ENCODE measurements around the gene BOK.
A peak's percentile ranks its signal among the peaks of the same experiment; 100 is the strongest.
"Not testable (repeated sequence)": the region's sequence is repeated elsewhere in the genome, so short reads cannot be mapped to it uniquely, and the experiment has no call there.

The BOK gene, protein sequence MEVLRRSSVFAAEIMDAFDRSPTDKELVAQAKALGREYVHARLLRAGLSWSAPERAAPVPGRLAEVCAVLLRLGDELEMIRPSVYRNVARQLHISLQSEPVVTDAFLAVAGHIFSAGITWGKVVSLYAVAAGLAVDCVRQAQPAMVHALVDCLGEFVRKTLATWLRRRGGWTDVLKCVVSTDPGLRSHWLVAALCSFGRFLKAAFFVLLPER

DNA sequence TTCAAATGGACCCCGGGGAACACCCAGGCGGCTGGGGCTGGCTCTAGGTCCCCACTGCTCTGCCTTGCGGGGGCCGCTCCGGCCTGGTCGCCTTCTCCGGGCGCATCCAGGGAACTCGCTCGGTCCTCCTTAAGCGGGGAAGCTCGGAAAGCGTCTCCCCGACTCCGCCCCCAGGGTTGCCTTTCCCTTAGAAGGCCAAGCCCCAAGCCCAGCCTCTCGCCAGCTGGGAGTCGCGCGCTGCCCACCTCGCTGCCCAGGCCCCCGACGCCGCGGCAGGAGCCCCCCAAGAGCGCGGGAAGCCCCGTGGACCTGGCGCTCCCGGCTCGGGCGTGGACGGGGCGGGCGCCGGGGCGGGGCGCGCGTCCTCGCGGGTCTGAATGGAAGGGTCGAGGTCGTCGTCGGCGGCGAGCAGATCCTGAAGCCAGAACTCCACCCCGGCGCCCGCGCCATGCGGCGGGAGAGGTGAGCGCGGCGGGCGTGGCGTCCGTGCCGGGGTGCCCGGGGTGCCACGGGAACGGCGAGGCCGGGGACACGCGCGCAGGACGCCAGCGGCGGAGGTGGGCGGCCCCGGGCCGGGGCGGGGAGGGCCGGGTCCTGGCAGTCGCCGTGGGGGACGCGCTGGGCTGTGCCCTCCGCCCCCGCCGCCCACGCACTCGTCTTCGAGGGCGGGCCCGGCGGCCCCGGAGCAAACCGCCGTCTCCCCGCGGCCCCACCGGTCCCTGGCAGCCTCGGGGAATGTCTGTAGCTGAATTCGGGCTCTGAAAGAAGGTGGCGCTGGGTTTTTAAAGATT, at the start of gene BOK:
Gene BOK, plus strand, starts transcription at position 214 of the 791 bp plus-strand sequence. CDS start 739 bp downstream, outside the sequence.
- DNase-seq (ENCODE audit: low read depth): peak; percentile 82
- peaks cover 15% of the 10 kb centered on the region for H3K36me3 ChIP-seq (ENCODE audit: control insufficient read depth, insufficient read depth, low read length, severe bottlenecking)
- peak within 1 kb of the TSS; percentile 85 for H3K4me3 ChIP-seq (ENCODE audit: low read length)

DNA sequence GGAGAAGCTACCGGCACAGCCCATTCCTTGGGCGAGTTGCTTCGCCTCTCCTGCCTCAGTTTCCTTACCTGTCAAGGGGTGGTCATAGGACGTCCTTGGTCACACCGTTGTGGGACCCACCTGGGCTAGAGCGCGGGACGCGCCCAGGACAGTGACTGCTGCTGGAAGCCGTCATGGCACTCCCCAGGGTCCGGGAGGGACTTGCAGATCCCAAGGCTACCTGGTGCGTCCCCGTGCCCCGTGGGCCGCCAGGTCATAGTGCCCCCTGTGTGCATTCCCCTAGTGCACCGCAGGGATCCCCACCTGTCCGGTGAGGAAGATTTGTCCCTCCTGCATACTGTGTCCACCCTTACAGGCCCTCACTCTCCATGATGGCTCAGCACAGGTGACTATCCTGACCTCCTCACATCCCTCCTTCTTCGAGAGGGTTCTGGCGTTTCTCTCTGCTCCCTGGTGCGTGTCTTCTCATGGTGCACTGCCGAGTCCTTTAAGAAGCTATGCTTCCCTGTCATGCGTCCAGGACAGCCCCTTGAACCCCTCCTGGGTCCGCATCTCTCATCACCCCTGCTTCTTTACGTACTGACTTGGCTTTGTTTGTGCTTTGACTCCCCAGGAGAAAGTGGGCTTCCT, 49.3 kb upstream of the BOK start:
- H3K4me1 ChIP-seq (ENCODE audit: control insufficient read depth, insufficient read depth, low read length): peaks cover 30% of the 10 kb centered on the region
- H3K9ac ChIP-seq (ENCODE audit: low read length): peak overlapping the region; percentile 90
- no peaks in the 10 kb centered on the region for H3K27me3 ChIP-seq (replicated peaks; ENCODE audit: control insufficient read depth, insufficient read depth, low read length)
- H3K36me3 ChIP-seq (ENCODE audit: control insufficient read depth, insufficient read depth, low read length, severe bottlenecking): peaks cover under 1% of the 10 kb centered on the region
- peak overlapping the region; percentile 82 for H3K4me3 ChIP-seq (ENCODE audit: low read length)
- no peak for DNase-seq (ENCODE audit: low read depth)
- no peaks in the 10 kb centered on the region for H3K9me3 ChIP-seq (ENCODE audit: control insufficient read depth, low read length)

More for the DNA sequence above, at the start of gene BOK:
- H3K4me1 ChIP-seq (ENCODE audit: control insufficient read depth, insufficient read depth, low read length): peaks cover 28% of the 10 kb centered on the region
- H3K27me3 ChIP-seq (replicated peaks; ENCODE audit: control insufficient read depth, insufficient read depth, low read length): no peaks in the 10 kb centered on the region
- peak within 1 kb of the TSS; percentile 86 for H3K9ac ChIP-seq (ENCODE audit: low read length)
- peaks cover 21% of the 10 kb centered on the region for H3K9me3 ChIP-seq (ENCODE audit: control insufficient read depth, low read length)

DNA sequence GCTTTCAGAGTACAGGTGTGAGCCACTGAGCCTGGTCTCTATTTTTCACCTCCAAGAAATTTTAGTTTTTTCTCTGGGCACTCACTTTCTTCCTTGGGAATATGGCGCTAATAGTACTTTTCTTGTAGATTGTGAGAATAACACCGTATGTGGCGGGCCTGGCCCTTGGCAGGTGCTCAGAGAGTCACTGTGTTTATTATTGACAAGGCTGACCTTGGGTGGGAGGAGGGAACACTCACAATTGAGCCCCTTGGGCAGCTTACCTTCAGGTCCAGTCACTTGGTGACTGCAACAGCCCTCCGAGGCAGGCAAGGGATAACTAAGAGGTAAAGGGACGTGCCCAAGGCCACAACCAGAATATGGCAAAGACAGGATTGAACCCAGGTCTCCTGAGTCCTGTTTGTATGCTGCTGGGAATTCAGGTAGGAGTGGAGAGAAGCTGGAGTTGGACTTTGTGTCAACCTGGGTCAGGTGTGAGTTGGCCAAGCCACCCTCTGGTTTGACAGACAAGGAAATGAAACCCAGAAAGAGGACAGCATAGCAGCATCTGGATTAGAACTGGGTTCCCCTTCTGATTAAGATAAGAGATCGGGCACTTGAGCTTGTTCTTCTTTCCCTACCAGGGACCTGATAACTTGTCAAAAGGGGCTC, 47.3 kb upstream of the BOK start:
- Histone ChIP-seq H3K9me3 (ENCODE audit: control insufficient read depth, low read length) (no peaks in the 10 kb centered on the region), H3K27me3 (replicated peaks; ENCODE audit: control insufficient read depth, insufficient read depth, low read length) (no peaks in the 10 kb centered on the region), H3K36me3 (ENCODE audit: control insufficient read depth, insufficient read depth, low read length, severe bottlenecking) (no peaks in the 10 kb centered on the region), H3K4me1 (ENCODE audit: control insufficient read depth, insufficient read depth, low read length) (peaks cover 24% of the 10 kb centered on the region), H3K9ac (ENCODE audit: low read length) (no peak overlapping the region), H3K4me3 (ENCODE audit: low read length) (no peak overlapping the region)
- DNase-seq (ENCODE audit: low read depth): no peak

DNA sequence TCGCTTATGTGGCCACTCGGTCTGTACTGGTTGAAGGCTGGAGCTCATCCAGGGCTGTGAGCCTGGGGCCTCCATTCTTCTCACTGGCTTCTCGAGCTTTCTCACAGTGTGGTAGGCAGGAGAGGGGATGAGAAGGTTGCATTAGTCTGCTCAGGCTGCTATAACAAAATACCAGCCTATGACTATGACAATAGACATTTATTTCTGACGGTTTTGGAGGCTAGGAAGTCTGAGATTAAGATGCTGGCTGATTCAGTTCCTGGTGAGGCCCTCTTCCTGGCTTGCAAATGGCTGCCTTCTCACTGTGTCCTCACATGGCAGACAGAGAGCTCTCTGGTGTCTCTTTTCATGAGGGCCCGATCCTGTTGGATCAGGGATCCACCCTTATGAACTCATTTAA, 44.0 kb upstream of the BOK start:
- no peak for DNase-seq (ENCODE audit: low read depth)
- Histone ChIP-seq H3K27me3 (replicated peaks; ENCODE audit: control insufficient read depth, insufficient read depth, low read length) (peaks cover under 1% of the 10 kb centered on the region), H3K4me3 (ENCODE audit: low read length) (no peak overlapping the region), H3K9ac (ENCODE audit: low read length) (no peak overlapping the region), H3K4me1 (ENCODE audit: control insufficient read depth, insufficient read depth, low read length) (peaks cover 5% of the 10 kb centered on the region), H3K9me3 (ENCODE audit: control insufficient read depth, low read length) (no peaks in the 10 kb centered on the region), H3K36me3 (ENCODE audit: control insufficient read depth, insufficient read depth, low read length, severe bottlenecking) (no peaks in the 10 kb centered on the region)

DNA sequence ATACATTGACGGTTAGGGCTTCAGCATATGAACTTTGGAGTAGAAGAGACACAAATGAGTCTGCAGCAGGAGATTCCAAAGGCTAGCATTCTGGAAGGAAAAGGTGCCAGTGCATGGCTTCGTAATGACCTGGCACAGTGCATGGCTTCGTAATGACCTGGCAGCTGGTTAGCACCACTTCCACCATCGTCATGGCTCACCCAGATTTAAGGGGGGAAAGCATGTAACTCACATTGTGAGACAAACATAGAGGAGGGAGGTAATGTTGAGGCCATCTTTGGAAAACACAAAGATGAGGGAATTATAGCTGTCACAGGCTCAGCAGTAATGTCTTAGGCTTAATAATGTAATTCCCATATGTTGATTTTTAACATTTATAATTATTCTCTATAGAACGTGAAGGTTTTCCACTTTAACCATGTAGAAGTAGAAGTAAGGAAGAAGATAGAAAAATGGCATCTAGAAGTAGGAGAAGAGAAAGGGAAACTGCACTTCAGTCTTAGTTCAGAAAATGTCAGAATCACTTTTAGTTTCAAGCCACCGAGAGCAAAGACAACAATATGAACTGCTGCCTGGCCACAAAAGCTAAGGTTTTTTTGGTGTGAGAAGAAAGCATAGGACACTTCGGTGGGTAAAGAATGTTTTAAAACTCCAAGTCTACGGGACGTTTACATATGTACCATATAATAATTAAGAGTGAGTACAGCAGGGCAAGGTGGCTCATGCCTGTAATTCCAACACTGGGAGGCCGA, 43.4 kb upstream of the BOK start:
- DNase-seq (ENCODE audit: low read depth): no peak
- H3K9ac ChIP-seq (ENCODE audit: low read length): no peak overlapping the region
- peaks cover 4% of the 10 kb centered on the region for H3K4me1 ChIP-seq (ENCODE audit: control insufficient read depth, insufficient read depth, low read length)

DNA sequence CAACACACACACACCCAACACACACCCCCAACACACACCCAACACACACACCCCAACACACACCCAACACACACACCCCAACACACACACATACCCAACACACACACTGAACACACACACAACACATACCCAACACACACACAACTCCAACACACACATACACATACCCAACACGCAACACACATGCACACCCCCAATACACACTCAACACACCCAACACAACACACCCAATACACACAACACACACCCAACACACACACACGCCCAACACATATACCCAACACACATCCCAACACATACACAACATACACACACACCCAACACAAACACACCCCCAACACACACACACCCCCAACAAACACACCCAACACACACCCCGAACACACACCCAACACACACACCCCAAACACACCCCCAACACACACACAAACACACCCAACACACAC, 42.0 kb upstream of the BOK start:
- Histone ChIP-seq H3K36me3 (ENCODE audit: control insufficient read depth, insufficient read depth, low read length, severe bottlenecking) (no peaks in the 10 kb centered on the region), H3K4me3 (ENCODE audit: low read length) (no peak overlapping the region), H3K9me3 (ENCODE audit: control insufficient read depth, low read length) (no peaks in the 10 kb centered on the region), H3K4me1 (ENCODE audit: control insufficient read depth, insufficient read depth, low read length) (peaks cover 4% of the 10 kb centered on the region), H3K27me3 (replicated peaks; ENCODE audit: control insufficient read depth, insufficient read depth, low read length) (peaks cover 17% of the 10 kb centered on the region), H3K9ac (ENCODE audit: low read length) (no peak overlapping the region)
- no peak for DNase-seq (ENCODE audit: low read depth)

More for the DNA sequence above, 43.4 kb upstream of the BOK start:
- no peak overlapping the region for H3K4me3 ChIP-seq (ENCODE audit: low read length)
- H3K36me3 ChIP-seq (ENCODE audit: control insufficient read depth, insufficient read depth, low read length, severe bottlenecking): no peaks in the 10 kb centered on the region
- H3K27me3 ChIP-seq (replicated peaks; ENCODE audit: control insufficient read depth, insufficient read depth, low read length): peaks cover 7% of the 10 kb centered on the region
- H3K9me3 ChIP-seq (ENCODE audit: control insufficient read depth, low read length): no peaks in the 10 kb centered on the region

DNA sequence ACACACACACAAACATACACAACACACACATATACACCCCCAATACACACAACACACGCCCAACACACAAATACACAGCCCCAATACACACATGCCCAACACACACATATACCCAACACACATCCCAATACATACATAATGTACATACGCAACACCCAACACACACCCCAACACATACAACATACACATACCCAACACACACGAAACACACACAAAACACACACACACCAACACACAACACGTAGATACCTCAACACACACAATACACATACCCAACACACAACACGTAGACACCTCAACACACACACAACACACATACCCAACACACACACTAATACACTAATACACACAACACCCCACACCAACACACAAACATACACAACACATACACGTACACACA, 41.2 kb upstream of the BOK start:
- no peaks in the 10 kb centered on the region for H3K9me3 ChIP-seq (ENCODE audit: control insufficient read depth, low read length)
- no peak overlapping the region for H3K9ac ChIP-seq (ENCODE audit: low read length)
- no peaks in the 10 kb centered on the region for H3K36me3 ChIP-seq (ENCODE audit: control insufficient read depth, insufficient read depth, low read length, severe bottlenecking)
- peaks cover 17% of the 10 kb centered on the region for H3K27me3 ChIP-seq (replicated peaks; ENCODE audit: control insufficient read depth, insufficient read depth, low read length)
- DNase-seq (ENCODE audit: low read depth): no peak
- peaks cover 4% of the 10 kb centered on the region for H3K4me1 ChIP-seq (ENCODE audit: control insufficient read depth, insufficient read depth, low read length)
- H3K4me3 ChIP-seq (ENCODE audit: low read length): no peak overlapping the region

DNA sequence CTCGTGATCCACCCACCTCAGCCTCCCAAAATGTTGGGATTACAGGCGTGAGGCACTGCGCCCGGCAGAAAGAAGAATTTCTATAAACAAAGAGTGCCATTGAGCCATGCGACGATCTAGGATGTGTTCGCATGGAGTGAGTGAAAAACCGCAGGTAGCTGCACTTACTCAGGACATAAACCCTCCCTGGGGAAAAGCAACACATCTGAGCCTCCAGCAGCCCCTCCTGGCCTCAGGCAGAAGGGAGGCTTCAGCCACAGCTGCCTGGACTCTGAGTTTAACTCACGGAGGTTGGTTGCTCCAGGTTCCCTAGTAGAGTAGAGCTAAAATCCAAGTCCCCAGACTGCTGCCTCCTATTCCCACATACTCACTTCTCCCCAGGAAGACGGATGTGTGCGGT, 38.9 kb upstream of the BOK start:
- no peak overlapping the region for H3K4me3 ChIP-seq (ENCODE audit: low read length)
- H3K9me3 ChIP-seq (ENCODE audit: control insufficient read depth, low read length): no peaks in the 10 kb centered on the region
- H3K36me3 ChIP-seq (ENCODE audit: control insufficient read depth, insufficient read depth, low read length, severe bottlenecking): no peaks in the 10 kb centered on the region
- H3K4me1 ChIP-seq (ENCODE audit: control insufficient read depth, insufficient read depth, low read length): peaks cover 4% of the 10 kb centered on the region
- no peak for DNase-seq (ENCODE audit: low read depth)
- H3K27me3 ChIP-seq (replicated peaks; ENCODE audit: control insufficient read depth, insufficient read depth, low read length): peaks cover 17% of the 10 kb centered on the region
- no peak overlapping the region for H3K9ac ChIP-seq (ENCODE audit: low read length)

DNA sequence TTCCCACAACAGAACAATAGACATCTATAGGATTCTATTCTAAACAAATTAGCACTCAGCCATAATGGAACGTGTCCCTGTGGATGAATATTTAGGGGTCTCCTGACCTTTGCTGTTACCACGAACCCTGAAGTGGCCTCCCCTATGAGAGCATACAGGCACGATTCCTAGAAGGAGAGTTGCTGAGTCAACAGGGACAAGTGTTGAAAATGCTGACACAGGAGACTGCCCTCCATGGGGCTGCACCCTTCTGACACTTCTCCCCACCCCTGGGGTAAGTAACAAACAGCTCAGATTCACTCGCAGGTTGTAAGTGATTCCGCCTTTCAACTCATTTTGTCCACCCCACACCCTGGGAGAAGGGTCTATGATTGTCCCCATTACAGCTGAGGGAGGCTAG, 36.1 kb upstream of the BOK start:
- Histone ChIP-seq H3K4me3 (ENCODE audit: low read length) (no peak overlapping the region), H3K9me3 (ENCODE audit: control insufficient read depth, low read length) (peaks cover 9% of the 10 kb centered on the region)

DNA sequence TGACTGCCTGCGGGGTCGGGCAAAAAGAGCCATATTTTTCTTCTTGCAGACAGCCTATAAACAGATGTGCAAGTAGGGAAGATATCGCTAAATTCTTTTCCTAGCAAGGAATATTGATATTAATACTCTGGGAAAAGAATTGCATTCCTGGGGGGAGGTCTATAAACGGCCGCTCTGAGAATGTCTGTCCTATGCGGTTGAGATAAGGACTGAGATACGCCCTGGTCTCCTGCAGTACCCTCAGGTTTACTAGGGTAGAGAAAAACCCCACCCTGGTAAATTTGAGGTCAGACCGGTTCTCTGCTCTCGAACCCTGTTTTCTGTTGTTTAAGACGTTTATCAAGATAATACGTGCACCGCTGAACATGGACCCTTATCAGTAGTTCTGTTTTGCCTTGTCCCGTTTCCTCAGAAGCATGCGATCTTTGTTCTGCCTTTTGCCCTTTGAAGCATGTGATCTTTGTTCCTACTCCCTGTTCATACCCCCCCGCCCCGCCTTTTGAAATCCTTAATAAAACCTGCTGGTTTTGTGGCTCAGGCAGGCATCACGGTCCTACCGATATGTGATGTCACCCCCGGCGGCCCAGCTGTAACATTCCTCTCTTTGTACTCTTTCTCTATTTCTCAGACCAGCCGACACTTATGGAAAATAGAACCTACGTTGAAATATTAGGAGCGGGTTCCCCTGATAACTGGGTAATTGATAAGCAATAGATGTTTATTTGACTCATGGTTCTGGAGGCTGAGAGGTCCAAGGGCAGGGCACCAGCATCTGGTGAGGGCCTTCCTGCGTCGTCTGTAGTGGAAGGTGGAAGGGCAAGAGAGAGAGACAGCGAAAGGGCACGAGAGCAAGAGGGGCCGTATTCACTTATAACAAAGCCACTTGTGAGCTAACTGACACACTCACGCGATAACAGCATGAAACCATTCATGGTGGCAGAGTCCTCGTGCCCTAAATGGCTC, 32.4 kb upstream of the BOK start:
- not testable (repeated sequence) for H3K4me3 ChIP-seq (ENCODE audit: low read length); H3K9me3 ChIP-seq (ENCODE audit: control insufficient read depth, low read length); DNase-seq (ENCODE audit: low read depth)

More for the DNA sequence above, 36.1 kb upstream of the BOK start:
- peaks cover 17% of the 10 kb centered on the region for H3K27me3 ChIP-seq (replicated peaks; ENCODE audit: control insufficient read depth, insufficient read depth, low read length)
- no peaks in the 10 kb centered on the region for H3K36me3 ChIP-seq (ENCODE audit: control insufficient read depth, insufficient read depth, low read length, severe bottlenecking)
- no peak overlapping the region for H3K9ac ChIP-seq (ENCODE audit: low read length)
- no peak for DNase-seq (ENCODE audit: low read depth)
- H3K4me1 ChIP-seq (ENCODE audit: control insufficient read depth, insufficient read depth, low read length): no peaks in the 10 kb centered on the region

More for the DNA sequence above, 32.4 kb upstream of the BOK start:
- H3K27me3 ChIP-seq (replicated peaks; ENCODE audit: control insufficient read depth, insufficient read depth, low read length): peaks cover 12% of the 10 kb centered on the region
- not testable (repeated sequence) for H3K9ac ChIP-seq (ENCODE audit: low read length); H3K36me3 ChIP-seq (ENCODE audit: control insufficient read depth, insufficient read depth, low read length, severe bottlenecking); H3K4me1 ChIP-seq (ENCODE audit: control insufficient read depth, insufficient read depth, low read length)
